Activated T-cell treated with anti-CD3 and anti-CD28 coated beads, Interleukin-2, amount 50 U/mL, for 4 hours (primary cell): ENCODE measurements around the gene IBSP. TPM values are rescaled to one million over a fixed set of nuclear protein-coding genes. Genes with fewer than 3 reads are reported as not detected.

ENCODE experiments used
- ATAC-seq, 2 donors: fragments of 200-7000 bp; cut with Tn5 transposase; one replicate each; pipeline ENCODE4 v1.10.0; 2021
- DNase-seq: peaks from one replicate; pipeline ENCODE4 v3.0.0-alpha.2; 2020
- H3K27me3 Mint-ChIP-seq: one replicate; pipeline ENCODE4 v1.8.0; 2021; ENCODE audit warnings: low read depth, mixed read lengths
- H3K36me3 Mint-ChIP-seq: one replicate; pipeline ENCODE4 v1.8.0; 2022; ENCODE audit warnings: mixed read lengths; ENCODE audit not compliant: insufficient read depth
- H3K4me1 Mint-ChIP-seq: one replicate; pipeline ENCODE4 v1.8.0; 2021; ENCODE audit warnings: low read depth, mixed read lengths
- H3K4me3 Mint-ChIP-seq: one replicate; pipeline ENCODE4 v1.8.0; 2021; ENCODE audit warnings: mild to moderate bottlenecking, moderate library complexity, mixed read lengths
- H3K9me3 Mint-ChIP-seq: one replicate; pipeline ENCODE4 v1.8.0; 2021; ENCODE audit warnings: mixed read lengths
- total RNA-seq, 3 donors: library from RNA; stranded (reverse); gene quantifications; one replicate each; pipeline ENCODE4 v1.2.1, GENCODE V29; 2021

IBSP gene
- total RNA-seq, 3 donors from 2014 or later: not detected

DNA sequence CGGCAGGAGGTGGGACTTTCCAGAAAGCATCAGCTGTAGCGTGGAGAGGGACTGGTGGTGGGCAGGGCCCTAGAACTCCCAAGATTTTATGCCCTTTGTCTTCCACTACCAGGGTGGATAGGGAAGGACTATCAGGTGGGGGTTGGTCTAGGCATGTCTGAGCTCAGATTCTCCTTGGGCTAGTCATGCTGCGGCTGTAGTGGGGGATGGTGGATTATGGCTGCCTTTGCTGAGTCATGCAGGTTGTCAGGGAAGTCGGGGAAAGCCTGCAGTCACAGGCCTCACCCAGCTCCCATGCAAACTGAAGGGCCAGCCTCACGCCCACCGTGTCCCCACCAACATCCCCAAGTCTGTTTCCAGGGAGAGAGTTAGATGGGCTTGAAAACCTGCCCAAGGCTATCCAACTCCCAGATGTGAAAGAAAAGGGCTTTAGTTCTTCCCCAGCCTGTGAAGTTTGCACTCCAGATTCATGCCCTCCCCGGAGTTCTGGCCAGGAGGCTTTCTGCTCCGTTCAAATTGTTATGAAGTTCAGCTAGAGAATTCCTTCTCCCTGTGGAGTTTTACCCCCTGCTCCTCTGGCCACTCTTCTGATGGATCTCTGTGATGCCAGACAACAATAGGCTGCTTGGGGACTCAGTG, 20.0 kb downstream of the IBSP start:
- no peak for DNase-seq
- no peaks in the 10 kb centered on the region for H3K36me3 Mint-ChIP-seq
- no peak for ATAC-seq
- H3K4me3 Mint-ChIP-seq: no peak overlapping the region
- H3K4me1 Mint-ChIP-seq: no peaks in the 10 kb centered on the region
- H3K27me3 Mint-ChIP-seq: peaks cover 9% of the 10 kb centered on the region
- peaks cover 2% of the 10 kb centered on the region for H3K9me3 Mint-ChIP-seq

- no peak for ATAC-seq
- DNase-seq: no peak
- Mint-ChIP-seq H3K9me3 (no peaks in the 10 kb centered on the region), H3K4me1 (no peaks in the 10 kb centered on the region), H3K27me3 (peaks cover 9% of the 10 kb centered on the region), H3K36me3 (no peaks in the 10 kb centered on the region), H3K4me3 (no peak overlapping the region)
Measured at GRCh38 chr4:87823200-87823599, 23.8 kb downstream of the IBSP start.

DNA sequence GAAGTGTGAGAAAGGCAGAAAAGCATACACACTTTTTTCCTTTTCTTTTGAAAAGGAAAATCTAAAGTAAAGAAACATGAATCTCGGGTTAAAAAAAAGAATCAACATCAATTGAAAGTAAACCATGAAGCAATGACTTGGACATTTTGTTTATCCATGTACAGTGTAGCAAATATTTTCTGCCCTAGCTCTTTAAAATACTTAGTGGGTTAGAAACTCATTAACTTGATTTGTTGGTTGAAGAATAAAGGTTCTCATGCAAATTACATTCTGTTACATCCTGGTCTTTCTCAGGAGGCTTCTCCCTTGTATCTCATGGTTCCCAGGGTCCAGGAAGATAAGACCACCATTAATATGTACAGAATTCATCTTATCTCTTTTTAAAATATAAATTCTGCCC, 24.4 kb downstream of the IBSP start:
- DNase-seq: no peak
- no peaks in the 10 kb centered on the region for H3K36me3 Mint-ChIP-seq
- no peaks in the 10 kb centered on the region for H3K9me3 Mint-ChIP-seq
- H3K4me3 Mint-ChIP-seq: no peak overlapping the region
- no peak for ATAC-seq
- peaks cover 9% of the 10 kb centered on the region for H3K27me3 Mint-ChIP-seq
- no peaks in the 10 kb centered on the region for H3K4me1 Mint-ChIP-seq

DNA sequence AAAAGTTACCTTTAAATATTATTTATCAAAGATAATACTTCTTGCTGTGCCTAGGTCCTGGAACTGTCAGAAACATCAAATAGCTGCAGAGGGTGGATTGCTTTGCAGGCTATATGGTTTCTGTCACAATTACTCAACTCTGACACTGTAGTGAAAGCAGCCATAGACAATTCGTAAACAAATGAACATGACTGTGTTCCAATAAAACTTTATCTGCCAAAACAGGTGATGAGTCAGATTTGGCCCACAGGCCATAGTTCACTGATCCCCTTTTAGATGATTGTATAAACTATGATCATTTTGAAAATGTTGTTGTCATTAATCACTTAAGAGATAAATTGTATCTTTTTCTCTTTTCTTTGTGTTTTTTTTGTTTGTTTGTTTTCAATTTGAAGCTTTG, 25.0 kb downstream of the IBSP start:
- H3K4me1 Mint-ChIP-seq: no peaks in the 10 kb centered on the region
- peaks cover 9% of the 10 kb centered on the region for H3K27me3 Mint-ChIP-seq
- no peak for ATAC-seq
- no peak overlapping the region for H3K4me3 Mint-ChIP-seq
- no peak for DNase-seq
- no peaks in the 10 kb centered on the region for H3K36me3 Mint-ChIP-seq
- H3K9me3 Mint-ChIP-seq: no peaks in the 10 kb centered on the region

DNA sequence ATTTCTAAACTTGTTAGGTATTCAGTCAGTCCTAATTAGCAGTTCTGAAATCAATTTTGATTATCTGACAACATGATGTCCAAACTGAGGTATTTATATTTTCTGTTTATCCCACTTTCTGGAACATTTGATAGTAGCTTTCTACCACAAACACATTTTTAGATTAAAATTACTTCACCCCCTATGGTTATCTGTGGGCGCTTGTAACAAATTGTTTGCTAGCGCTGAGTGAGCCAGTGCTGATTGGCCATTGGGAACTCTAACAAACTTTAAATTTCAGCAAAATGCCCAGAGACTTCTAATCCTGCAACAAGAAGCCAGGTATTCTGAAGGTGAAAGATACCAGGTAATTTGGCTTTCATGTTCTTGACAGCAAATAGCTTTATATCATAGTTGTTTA, 33.3 kb downstream of the IBSP start, which contains the start of gene MEPE:
MEPE (plus strand) TSS at position 301 of the 400 bp plus-strand sequence. CDS start 1,746 bp downstream, outside the sequence.
- H3K27me3 Mint-ChIP-seq: peaks cover 3% of the 10 kb centered on the region
- no peaks in the 10 kb centered on the region for H3K9me3 Mint-ChIP-seq
- ATAC-seq (no peak), DNase-seq (no peak)
- no peaks in the 10 kb centered on the region for H3K36me3 Mint-ChIP-seq
- H3K4me3 Mint-ChIP-seq: no peak within 1 kb of the TSS
- H3K4me1 Mint-ChIP-seq: no peaks in the 10 kb centered on the region

- Mint-ChIP-seq H3K4me3 (no peak overlapping the region), H3K9me3 (no peaks in the 10 kb centered on the region), H3K36me3 (no peaks in the 10 kb centered on the region), H3K27me3 (peaks cover 6% of the 10 kb centered on the region), H3K4me1 (no peaks in the 10 kb centered on the region)
- ATAC-seq (no peak), DNase-seq (no peak)
Measured at GRCh38 chr4:87834401-87834800, 35.0 kb downstream of the IBSP start.

GRCh38 chr4:87835197-87835596, 35.8 kb downstream of the IBSP start:
- ATAC-seq (no peak), DNase-seq (no peak)
- Mint-ChIP-seq H3K36me3 (no peaks in the 10 kb centered on the region), H3K4me1 (no peaks in the 10 kb centered on the region), H3K4me3 (no peak overlapping the region), H3K27me3 (peaks cover 3% of the 10 kb centered on the region), H3K9me3 (no peaks in the 10 kb centered on the region)

GRCh38 chr4:87835743-87836142, 36.4 kb downstream of the IBSP start:
- ATAC-seq: no peak
- peaks cover 7% of the 10 kb centered on the region for H3K27me3 Mint-ChIP-seq

DNA sequence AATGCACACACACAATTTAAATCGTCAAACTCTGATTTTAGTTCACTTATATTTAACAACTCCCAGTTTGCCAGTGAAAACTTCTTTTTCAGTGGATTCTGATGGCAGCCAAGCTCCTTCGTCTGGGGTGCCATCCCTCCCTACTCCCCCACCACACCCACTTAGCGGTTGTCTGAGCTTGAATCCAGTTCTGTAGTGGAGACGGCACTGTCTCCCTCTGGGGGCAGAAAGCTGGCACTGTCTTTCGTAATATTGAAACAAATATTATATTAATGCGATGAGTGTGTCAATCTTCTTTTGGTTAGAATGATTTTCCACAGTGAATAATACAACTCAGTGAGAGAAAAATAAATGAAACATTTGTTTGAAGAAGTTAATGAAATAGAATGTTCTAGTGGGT, 38.9 kb downstream of the IBSP start:
- no peak for ATAC-seq
- peaks cover 9% of the 10 kb centered on the region for H3K27me3 Mint-ChIP-seq

More at GRCh38 chr4:87835743-87836142, 36.4 kb downstream of the IBSP start:
- no peaks in the 10 kb centered on the region for H3K36me3 Mint-ChIP-seq
- no peak for DNase-seq
- H3K9me3 Mint-ChIP-seq: no peaks in the 10 kb centered on the region
- no peaks in the 10 kb centered on the region for H3K4me1 Mint-ChIP-seq
- no peak overlapping the region for H3K4me3 Mint-ChIP-seq

GRCh38 chr4:87838890-87839591, 39.7 kb downstream of the IBSP start:
- H3K36me3 Mint-ChIP-seq: no peaks in the 10 kb centered on the region
- H3K4me3 Mint-ChIP-seq: no peak overlapping the region
- ATAC-seq (no peak), DNase-seq (no peak)
- H3K9me3 Mint-ChIP-seq: no peaks in the 10 kb centered on the region
- H3K4me1 Mint-ChIP-seq: no peaks in the 10 kb centered on the region
- peaks cover 11% of the 10 kb centered on the region for H3K27me3 Mint-ChIP-seq

More for the DNA sequence above, 38.9 kb downstream of the IBSP start:
- no peaks in the 10 kb centered on the region for H3K9me3 Mint-ChIP-seq
- H3K4me3 Mint-ChIP-seq: no peak overlapping the region
- no peaks in the 10 kb centered on the region for H3K36me3 Mint-ChIP-seq
- H3K4me1 Mint-ChIP-seq: no peaks in the 10 kb centered on the region
- DNase-seq: no peak

DNA sequence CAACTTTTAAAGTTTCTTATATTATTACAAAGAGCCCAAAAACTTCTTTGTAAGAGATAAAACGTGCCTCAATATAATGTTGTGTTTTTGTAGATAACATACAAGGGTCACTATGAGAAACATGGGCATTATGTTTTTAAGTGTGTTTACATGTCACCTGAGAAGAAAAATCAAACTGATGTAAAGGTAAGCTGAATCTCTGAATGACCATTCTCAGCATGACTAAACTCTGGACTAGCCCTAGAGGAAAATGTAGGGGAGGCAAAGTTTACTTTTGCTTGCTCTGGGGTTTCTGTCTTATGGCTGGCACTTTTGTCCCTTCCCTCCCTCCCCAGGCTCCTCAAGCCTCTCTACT, 40.2 kb downstream of the IBSP start:
- no peaks in the 10 kb centered on the region for H3K36me3 Mint-ChIP-seq
- no peaks in the 10 kb centered on the region for H3K9me3 Mint-ChIP-seq
- H3K4me1 Mint-ChIP-seq: no peaks in the 10 kb centered on the region
- no peak for ATAC-seq
- H3K27me3 Mint-ChIP-seq: peaks cover 11% of the 10 kb centered on the region
- no peak for DNase-seq
- H3K4me3 Mint-ChIP-seq: no peak overlapping the region

GRCh38 chr4:87840149-87840548, 40.8 kb downstream of the IBSP start:
- H3K27me3 Mint-ChIP-seq: peaks cover 14% of the 10 kb centered on the region
- H3K9me3 Mint-ChIP-seq: no peaks in the 10 kb centered on the region
- DNase-seq (no peak), ATAC-seq (no peak)
- H3K36me3 Mint-ChIP-seq: no peaks in the 10 kb centered on the region
- H3K4me3 Mint-ChIP-seq: no peak overlapping the region
- H3K4me1 Mint-ChIP-seq: no peaks in the 10 kb centered on the region

DNA sequence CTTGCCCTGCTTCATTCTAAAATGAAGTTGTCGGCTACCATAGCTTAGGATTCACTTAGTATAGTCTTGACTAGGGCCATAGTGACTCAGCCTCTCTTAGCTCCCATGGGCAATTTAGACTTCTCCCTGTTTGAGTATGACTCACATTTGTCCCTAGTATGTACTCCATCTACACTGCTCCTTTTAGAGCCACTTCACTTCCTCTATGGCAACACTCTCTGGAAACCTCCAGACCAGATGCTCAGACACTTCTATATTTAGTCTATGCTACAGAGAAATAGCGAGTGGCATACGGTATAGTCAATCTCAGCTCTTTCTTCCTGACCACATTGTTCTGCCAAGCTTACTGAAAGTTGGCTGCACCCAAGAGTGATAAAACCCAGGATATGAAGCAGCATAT, 44.6 kb downstream of the IBSP start:
- ATAC-seq: no peak
- Mint-ChIP-seq H3K27me3 (peaks cover 25% of the 10 kb centered on the region), H3K4me1 (no peaks in the 10 kb centered on the region), H3K4me3 (no peak overlapping the region), H3K9me3 (no peaks in the 10 kb centered on the region), H3K36me3 (no peaks in the 10 kb centered on the region)
- no peak for DNase-seq

GRCh38 chr4:87844452-87844851, 45.1 kb downstream of the IBSP start:
- DNase-seq: no peak
- ATAC-seq: no peak
- Mint-ChIP-seq H3K36me3 (no peaks in the 10 kb centered on the region), H3K9me3 (no peaks in the 10 kb centered on the region), H3K4me1 (peaks cover 3% of the 10 kb centered on the region), H3K27me3 (peaks cover 22% of the 10 kb centered on the region), H3K4me3 (no peak overlapping the region)

- peaks cover 3% of the 10 kb centered on the region for H3K4me1 Mint-ChIP-seq
- no peak overlapping the region for H3K4me3 Mint-ChIP-seq
- H3K27me3 Mint-ChIP-seq: peaks cover 18% of the 10 kb centered on the region
- ATAC-seq (no peak), DNase-seq (no peak)
- no peaks in the 10 kb centered on the region for H3K36me3 Mint-ChIP-seq
- H3K9me3 Mint-ChIP-seq: no peaks in the 10 kb centered on the region
Measured at GRCh38 chr4:87846226-87846625, 46.9 kb downstream of the IBSP start.
